Measurements from ENCODE around the gene ATP6V1G3.
"Not testable (repeated sequence)": the region's sequence is repeated elsewhere in the genome, so short reads cannot be mapped to it uniquely, and the experiment has no call there.

The ATP6V1G3 gene

GRCh38 chr1:198481661-198482060, 58.8 kb downstream of the ATP6V1G3 start (continued):
- TF ChIP-seq ZNF148 (tag by site-specific recombination; IDR thresholded peaks at IDR 0.05; ENCODE audit: borderline replicate concordance), result no peak
- no peak for TF ChIP-seq ATF2 (tag by site-specific recombination; IDR thresholded peaks at IDR 0.05; ENCODE audit: low read depth)
- TF ChIP-seq ZNF777 (tag by site-specific recombination; IDR thresholded peaks at IDR 0.05; ENCODE audit: borderline replicate concordance), result no peak
- TF ChIP-seq ZNF266 (tag by site-specific recombination; IDR thresholded peaks at IDR 0.05; ENCODE audit: low read depth), result no peak
- no peak for TF ChIP-seq ZNF354C (tag by site-specific recombination; IDR thresholded peaks at IDR 0.05; ENCODE audit: borderline replicate concordance, low read depth)
- no peak for TF ChIP-seq ZFP3 (tag by site-specific recombination; IDR thresholded peaks at IDR 0.05; ENCODE audit: low read depth)
- TF ChIP-seq HOXD13 (CRISPR knock-in tag; IDR thresholded peaks at IDR 0.05; ENCODE audit: borderline replicate concordance), result no peak
- TF ChIP-seq FEZF1 (tag by site-specific recombination; IDR thresholded peaks at IDR 0.05), result no peak
- TF ChIP-seq ZNF660 (tag by site-specific recombination; IDR thresholded peaks at IDR 0.05), result no peak

GRCh38 chr1:198480876-198481275, 59.6 kb downstream of the ATP6V1G3 start:
- CTCF ChIA-PET, result no interaction called here
- no peak for TF ChIP-seq ZBTB8A (tag by site-specific recombination; IDR thresholded peaks at IDR 0.05)
- TF ChIP-seq ZNF239 (tag by site-specific recombination; IDR thresholded peaks at IDR 0.05), result no peak
- TF ChIP-seq ZNF777 (tag by site-specific recombination; IDR thresholded peaks at IDR 0.05; ENCODE audit: borderline replicate concordance), result no peak
- no peak for TF ChIP-seq ZNF521 (tag by site-specific recombination; IDR thresholded peaks at IDR 0.05)
- TF ChIP-seq ZNF362 (tag by site-specific recombination; IDR thresholded peaks at IDR 0.05), result no peak
- no peaks in the 10 kb centered on the region for H3K4me1 ChIP-seq (ENCODE audit: control insufficient read depth, insufficient read depth, low read length)
- no peaks in the 10 kb centered on the region for H3K36me3 ChIP-seq (ENCODE audit: control insufficient read depth in 2 of 2, insufficient read depth in 1 of 2, low read length in 2 of 2)
- POLR2A ChIA-PET, result no interaction called here
- no peak overlapping the region for H3K4me3 ChIP-seq (ENCODE audit: low read depth, low read length)
- H3K9me3 ChIP-seq (ENCODE audit: control insufficient read depth, insufficient read depth, low read depth, low read length), result no peaks in the 10 kb centered on the region
- H3K27ac ChIP-seq (ENCODE audit: extremely low read depth, low read depth, low read length), result no peak overlapping the region

- POLR2A ChIA-PET; H3K9me3 ChIP-seq (ENCODE audit: control insufficient read depth, insufficient read depth, low read depth, low read length); H3K4me1 ChIP-seq (ENCODE audit: control insufficient read depth, insufficient read depth, low read length); H3K36me3 ChIP-seq (ENCODE audit: control insufficient read depth in 2 of 2, insufficient read depth in 1 of 2, low read length in 2 of 2); H3K27ac ChIP-seq (ENCODE audit: extremely low read depth, low read depth, low read length); H3K4me3 ChIP-seq (ENCODE audit: low read depth, low read length); CTCF ChIA-PET: not testable (repeated sequence)
These were observed 63.1 kb downstream of the ATP6V1G3 start for GRCh38 chr1:198477354-198477753.

Data from HEK293 (cell line).